Omental fat pad (tissue), 4 donors: ENCODE results near the gene ZFAND2A. TPM values are rescaled to one million over a fixed set of nuclear protein-coding genes. Genes with fewer than 3 reads are reported as not detected.

ENCODE experiments used
- total RNA-seq, 4 donors: library from RNA; depleted of rRNA; stranded (reverse); fragments of >200 nt; gene quantifications; one replicate each; pipeline ENCODE4 v1.1.0, GENCODE V29; 2016

Gene ZFAND2A
- total RNA-seq, 4 donors from 2014 or later, result 17.3 to 77.5 (median 28.4) TPM

Other genes starting within 250 kb of the ZFAND2A start
- 10 to 100 TPM in 3 of 4 donors, 1 to 10 TPM in 1; 6.7 to 21.7 (median 14.4) TPM for gene ADAP1, start 205.5 kb downstream of the ZFAND2A start, total RNA-seq
- 10 to 100 TPM in 2 of 4 donors, 1 to 10 TPM in 2; 8.1 to 16.9 (median 10.0) TPM for gene COX19, start 184.6 kb downstream of the ZFAND2A start, total RNA-seq
- not detected for gene CYP2W1, start 177.0 kb downstream of the ZFAND2A start, total RNA-seq
- 10 to 100 TPM; 29.6 to 89.8 (median 56.9) TPM for gene GPR146, start 115.7 kb downstream of the ZFAND2A start, total RNA-seq
- gene GPER1, start 72.1 kb downstream of the ZFAND2A start, total RNA-seq, result 10 to 100 TPM in 1 of 4 donors, 1 to 10 TPM in 3; 3.2 to 18.9 (median 4.1) TPM
- gene UNCX, start 72.7 kb upstream of the ZFAND2A start, total RNA-seq, result not detected